Epithelial cell of alveolus of lung (primary cell): ENCODE measurements around the gene ZNF439. TPM values are rescaled to one million over a fixed set of nuclear protein-coding genes. Genes with fewer than 3 reads are reported as not detected.

ENCODE experiments used
- total RNA-seq: library from RNA; depleted of rRNA; stranded (reverse); fragments of >200 nt; gene quantifications from 2 replicates; pipeline ENCODE4 v1.2.1, GENCODE V29; 2015

Gene ZNF439
- total RNA-seq: 1.4 and 9.3 TPM in 2 replicates

DNA sequence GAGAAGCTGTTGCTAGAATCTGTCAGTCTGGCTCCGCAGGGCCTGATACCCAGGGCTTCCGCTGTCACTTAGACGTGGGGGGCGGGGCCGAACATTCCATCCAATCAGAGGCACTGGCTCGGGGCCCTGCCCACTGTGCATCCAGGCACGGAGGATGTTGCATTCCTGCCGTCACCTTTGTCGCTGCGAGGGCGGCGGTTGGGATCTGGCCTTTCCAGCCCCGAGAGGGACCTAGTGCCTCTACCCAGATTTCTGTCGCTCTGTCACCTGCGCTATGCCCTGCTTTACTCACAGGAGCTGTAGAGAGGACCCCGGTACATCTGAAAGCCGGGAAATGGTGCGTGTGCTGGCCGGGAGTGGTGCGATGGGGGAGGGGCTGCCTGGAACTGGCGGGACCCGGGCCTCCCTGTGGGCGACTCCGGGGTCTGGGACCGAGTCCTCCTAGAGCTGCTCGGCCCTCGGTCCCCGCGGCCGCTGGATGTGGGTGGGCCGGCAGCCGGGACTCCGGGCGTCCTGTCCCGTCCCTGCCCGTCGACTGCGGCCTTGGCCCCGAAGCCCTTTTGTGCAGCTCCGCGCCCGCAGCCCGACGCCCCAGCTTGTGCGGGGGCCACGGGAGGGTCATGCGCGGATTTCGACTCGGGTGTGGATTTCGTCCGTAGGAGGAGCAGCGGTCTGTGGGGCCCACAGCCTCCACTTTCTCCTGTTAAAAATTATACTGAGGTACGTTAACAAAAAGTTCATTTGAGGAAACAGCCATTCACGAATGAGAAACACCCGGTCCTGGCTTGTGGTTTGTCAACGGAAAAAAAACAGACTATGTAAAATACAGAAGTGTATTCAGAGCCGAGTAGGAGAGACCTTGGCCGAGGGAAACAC, at the start of gene ZNF439:
ZNF439 (plus strand) TSS at position 133 of the 876 bp plus-strand sequence; CDS start at position 275, 142 bp downstream.

DNA sequence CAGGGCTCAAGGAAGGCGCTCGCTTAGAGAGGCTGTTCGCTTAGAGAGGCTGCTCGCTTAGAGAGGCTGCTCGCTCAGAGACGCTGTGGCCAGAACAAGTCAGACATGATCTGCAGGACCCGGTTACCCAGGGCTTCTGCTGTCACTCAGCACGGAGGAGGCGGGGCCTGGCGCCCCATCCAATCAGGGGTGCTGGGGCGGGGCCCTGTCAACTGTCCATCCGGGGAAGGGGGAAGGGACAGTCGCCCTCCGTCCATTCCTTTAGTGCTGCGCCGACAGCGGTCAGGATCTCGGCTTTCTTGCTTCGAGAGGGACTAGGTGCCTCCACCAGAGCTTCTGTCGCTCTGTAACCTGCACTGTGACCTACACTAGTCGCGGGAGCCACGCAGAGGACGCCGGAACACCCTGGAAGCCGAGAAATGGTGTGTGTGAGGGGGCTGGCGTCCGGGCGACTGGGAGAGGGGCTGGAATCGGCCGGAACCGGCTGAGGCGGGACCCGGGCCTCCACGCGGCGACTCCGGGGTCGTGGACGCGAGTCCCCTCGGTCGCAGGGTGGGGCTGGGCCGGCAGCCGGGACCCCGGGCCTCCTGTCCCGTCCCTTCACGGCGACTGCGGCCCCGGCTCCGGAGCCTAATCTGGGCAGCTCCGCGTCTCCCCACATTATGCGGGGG, 34.4 kb upstream of the ZNF439 start, which contains the start of gene ZNF440:
ZNF440 (plus strand) TSS at position 245 of the 671 bp plus-strand sequence; CDS start at position 420, 175 bp downstream.

DNA sequence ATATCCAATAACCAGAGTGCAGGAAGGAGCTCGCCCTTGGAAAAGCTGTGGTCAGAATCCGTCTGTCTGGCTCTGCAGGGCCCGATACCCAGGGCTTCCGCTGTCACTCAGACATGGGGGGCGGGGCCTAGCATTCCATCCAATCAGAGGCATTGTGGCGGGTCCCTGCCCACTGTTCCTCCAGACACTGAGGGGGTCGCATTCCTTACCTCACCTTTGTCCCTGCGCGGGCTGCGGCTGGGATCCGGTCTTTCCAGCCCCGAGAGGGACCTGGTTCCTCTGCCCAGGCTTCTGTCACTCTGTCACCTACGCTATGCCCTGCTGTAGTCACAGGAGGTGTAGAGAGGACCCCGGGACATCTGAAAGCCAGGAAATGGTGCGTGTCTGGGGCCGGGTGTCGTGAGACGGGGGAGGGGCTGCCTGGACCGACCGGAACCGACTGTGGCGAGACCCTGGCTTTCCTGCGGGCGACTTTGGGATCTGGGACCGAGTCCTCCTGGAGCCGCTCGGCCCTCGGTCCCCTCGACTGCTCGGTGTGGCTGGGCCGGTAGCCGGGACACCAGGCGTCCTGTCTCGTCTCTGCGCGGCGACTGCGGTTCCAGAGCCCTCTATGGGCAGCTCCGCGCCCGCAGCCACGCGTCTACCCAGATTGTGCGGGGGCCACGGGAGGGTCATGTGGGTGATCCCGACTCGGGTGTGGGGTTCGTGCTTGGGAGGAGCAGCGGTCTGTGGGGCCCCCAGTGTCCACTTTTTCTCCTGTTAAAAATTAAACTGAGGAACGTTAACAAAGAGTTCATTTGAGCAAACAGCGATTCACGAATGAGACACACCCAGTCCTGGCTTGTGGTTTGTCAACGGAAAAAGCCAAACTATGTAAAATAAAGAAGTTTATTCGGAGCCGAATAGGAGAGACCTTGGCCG, 39.3 kb downstream of the ZNF439 start, which contains the start of gene ZNF69:
ZNF69 (plus strand) TSS at position 172 of the 921 bp plus-strand sequence; CDS start at position 314, 142 bp downstream.

Other genes starting within 250 kb of the ZNF439 start
- gene ZNF823, start 109.8 kb upstream of the ZNF439 start, total RNA-seq: 3.0 and 3.4 TPM in 2 replicates
- 2.1 and 2.5 TPM in 2 replicates for gene ZNF441, start 81.7 kb upstream of the ZNF439 start, total RNA-seq
- gene ZNF491, start 50.2 kb upstream of the ZNF439 start, total RNA-seq: 0.39 and 1.0 TPM in 2 replicates
- gene ZNF440, start 34.5 kb upstream of the ZNF439 start, total RNA-seq: 2.3 and 6.9 TPM in 2 replicates
- 4.3 and 13.3 TPM in 2 replicates for gene ZNF69, start 39.1 kb downstream of the ZNF439 start, total RNA-seq
- gene ZNF700, start 76.4 kb downstream of the ZNF439 start, total RNA-seq: 4.9 and 7.2 TPM in 2 replicates
- gene ZNF763, start 116.3 kb downstream of the ZNF439 start, total RNA-seq: 0.13 and 5.5 TPM in 2 replicates
- 4.7 and 12.9 TPM in 2 replicates for gene ZNF433, start 187.0 kb downstream of the ZNF439 start, total RNA-seq
- 0.08 and 0.13 TPM in 2 replicates for gene ZNF878, start 204.2 kb downstream of the ZNF439 start, total RNA-seq
- gene ZNF844, start 216.0 kb downstream of the ZNF439 start, total RNA-seq: 2.3 and 9.0 TPM in 2 replicates